ENCODE measurements around the gene KCNT2. TPM values are rescaled to one million over a fixed set of nuclear protein-coding genes. Genes with fewer than 3 reads are reported as not detected.

KCNT2 gene
- total and polyA plus RNA-seq, 2 donors (not counting 3 experiments of a cell fraction or from before 2014, with no cell fraction given): 0.46 to 1.6 TPM

- Histone ChIP-seq H3K4me1 (ENCODE audit: control insufficient read depth, extremely low read depth, insufficient read depth, low read length) (peaks cover 7% of the 10 kb centered on the region), H3K9me1 (replicated peaks; ENCODE audit: control insufficient read depth, extremely low read depth, insufficient read depth, low read length) (no peaks in the 10 kb centered on the region), H3K9ac (replicated peaks; ENCODE audit: extremely low read depth, insufficient read depth, low read length) (no peak overlapping the region), H3K9me3 (replicated peaks; ENCODE audit: control insufficient read depth, insufficient read depth, low read length) (no peaks in the 10 kb centered on the region), H2AFZ (ENCODE audit: low read depth, low read length) (no peak overlapping the region), H3K4me2 (ENCODE audit: insufficient read depth, low read length) (no peak overlapping the region), H3K27ac (ENCODE audit: insufficient read depth, low read depth, low read length) (no peak overlapping the region), H4K20me1 (replicated peaks; ENCODE audit: control insufficient read depth, extremely low read depth, insufficient read depth, low read length) (no peaks in the 10 kb centered on the region), H3K27me3 (ENCODE audit: control insufficient read depth in 2 of 2, insufficient read depth in 2 of 2, low read length in 2 of 2) (no peaks in the 10 kb centered on the region), H3K4me3 (replicated peaks in 1 of 3; ENCODE audit: insufficient read depth in 1 of 3, low read depth in 1 of 3, low read length in 3 of 3) (no peak overlapping the region), H3K79me2 (ENCODE audit: control insufficient read depth, insufficient read depth, low read length) (no peaks in the 10 kb centered on the region), H3K36me3 (ENCODE audit: control insufficient read depth in 2 of 2, extremely low read depth in 1 of 2, insufficient read depth in 2 of 2, low read length in 2 of 2) (no peaks in the 10 kb centered on the region)
- DNase-seq (ENCODE audit: low read depth, low spot score) (no peak), FAIRE-seq (no peak)
- intact Hi-C loops (cut with micrococcal nuclease): no loop called here
- ChIA-PET CTCF (interaction anchor here (1.5 to 3.1 kb wide), 2 partner anchors 505 to 507 kb away, joined by 3 to 9 read pairs; no protein-coding TSS in a partner anchor), POLR2A (no interaction called here)
- no TSS peak for BruUV-seq (replicated peaks)
- dilution Hi-C loops (cut with MboI; ENCODE audit: extremely low pct_ligation_motif_present, low sequenced_read_pairs): no loop called here
- TF ChIP-seq MYC (IDR thresholded peaks at IDR 0.05; ENCODE audit: low read depth, low read length) (no peak), POLR2AphosphoS5 (IDR thresholded peaks at IDR 0.05; ENCODE audit: insufficient read depth, low read depth, low read length) (no peak), EZH2 (IDR thresholded peaks at IDR 0.05; ENCODE audit: borderline replicate concordance, low read depth, low read length, severe bottlenecking) (no peak), FOS (IDR thresholded peaks at IDR 0.05; ENCODE audit: borderline replicate concordance, insufficient read depth, low read length) (no peak), GATA2 (IDR thresholded peaks at IDR 0.05; ENCODE audit: insufficient read depth, insufficient read length, low read depth, low read length) (no peak), JUN (IDR thresholded peaks at IDR 0.05; ENCODE audit: borderline replicate concordance, insufficient read depth, insufficient read length, low read depth) (no peak), CTCF (IDR thresholded peaks at IDR 0.05; ENCODE audit: extremely low read depth in 1 of 2, insufficient read depth in 1 of 2, low read depth in 1 of 2, low read length in 2 of 2) (no peak)
- TF ChIP-seq, protein P1, sequence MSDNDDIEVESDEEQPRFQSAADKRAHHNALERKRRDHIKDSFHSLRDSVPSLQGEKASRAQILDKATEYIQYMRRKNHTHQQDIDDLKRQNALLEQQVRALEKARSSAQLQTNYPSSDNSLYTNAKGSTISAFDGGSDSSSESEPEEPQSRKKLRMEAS (IDR thresholded peaks at IDR 0.05; ENCODE audit: insufficient read depth, insufficient read length): no peak
These were observed 47.3 kb upstream of the KCNT2 start for GRCh38 chr1:196655494-196655893.
